GM19239 (cell line): ENCODE results near the gene GRM2.

Source experiments
- DNase-seq: peaks from one replicate; pipeline ENCODE4 v3.0.0; 2011; ENCODE audit warnings: low spot score; ENCODE audit not compliant: insufficient read length
- FAIRE-seq: peaks from 2 replicates; lab custom pipeline; 2011; peaks lifted over from hg19 to GRCh38; lab: Jason Lieb, UNC

Gene GRM2

DNA sequence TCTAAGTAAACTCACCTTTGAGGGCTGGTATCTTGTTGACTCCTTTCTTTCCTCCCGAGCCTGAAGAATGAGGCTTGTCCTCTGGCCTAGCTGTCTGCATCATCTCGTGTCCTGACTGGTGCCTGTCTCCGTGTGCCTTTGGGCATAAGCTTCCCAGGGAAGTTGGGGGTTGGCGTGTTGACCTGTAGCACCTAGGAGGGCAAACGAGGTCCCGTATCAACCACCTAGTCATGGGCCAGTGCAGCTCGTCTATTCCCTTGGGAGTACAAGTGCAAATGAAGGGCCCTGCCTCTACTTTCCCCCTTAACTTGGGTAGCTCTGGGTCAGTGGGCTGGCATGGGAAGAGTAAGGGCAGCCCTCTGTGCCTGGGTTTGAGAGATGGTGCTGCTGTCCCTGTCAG is 27.1 kb upstream of the GRM2 start:
- FAIRE-seq (no peak), DNase-seq (no peak)

DNA sequence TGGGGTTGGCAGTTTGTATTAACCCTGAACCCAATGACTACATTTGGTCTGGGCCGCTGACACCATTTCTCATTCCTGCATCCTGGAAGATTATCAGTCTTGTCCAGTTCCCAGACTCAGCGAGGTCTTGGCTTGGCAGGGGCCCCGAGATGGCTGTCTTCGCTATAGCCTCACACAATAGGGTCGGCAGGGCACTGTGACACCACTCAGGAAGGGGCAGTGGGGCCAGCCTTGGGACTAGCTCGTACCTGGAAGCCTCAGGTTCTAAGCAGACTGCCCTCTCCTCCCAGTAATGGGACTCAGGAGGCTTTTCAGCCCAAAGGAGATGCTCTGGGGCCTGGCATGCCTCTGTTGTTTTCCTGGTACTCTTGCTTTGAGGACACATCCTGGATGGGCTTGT is 26.7 kb upstream of the GRM2 start:
- no peak for FAIRE-seq
- DNase-seq = no peak

DNA sequence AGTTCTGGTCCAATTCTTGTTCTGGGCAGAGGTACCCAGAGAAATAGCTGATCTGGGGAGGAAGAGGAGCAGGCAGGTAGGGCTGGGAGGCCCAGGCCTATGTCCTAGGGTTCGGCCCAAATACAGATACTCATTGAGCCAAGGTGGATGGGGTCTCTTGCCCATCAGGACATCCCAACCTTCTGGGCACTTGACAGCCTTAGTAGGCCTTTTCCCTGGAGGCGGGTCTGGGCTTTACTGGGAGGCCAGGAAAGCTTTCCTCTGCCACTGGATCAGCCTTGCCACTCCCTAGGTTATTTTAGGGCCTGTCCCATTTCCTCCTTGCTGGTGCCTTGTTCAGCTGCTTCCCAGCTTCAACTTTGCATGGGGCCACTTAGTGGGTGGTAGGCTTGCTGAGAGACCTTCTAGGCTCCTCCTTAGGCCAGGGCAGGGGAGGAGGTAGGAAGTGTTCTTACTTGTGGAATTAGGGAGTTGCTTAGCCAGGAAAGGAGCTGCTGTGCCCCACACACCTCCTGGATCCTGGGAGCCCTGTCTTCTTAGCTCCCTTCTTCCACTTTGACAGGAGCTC is 26.1 kb upstream of the GRM2 start:
- FAIRE-seq = no peak

DNA sequence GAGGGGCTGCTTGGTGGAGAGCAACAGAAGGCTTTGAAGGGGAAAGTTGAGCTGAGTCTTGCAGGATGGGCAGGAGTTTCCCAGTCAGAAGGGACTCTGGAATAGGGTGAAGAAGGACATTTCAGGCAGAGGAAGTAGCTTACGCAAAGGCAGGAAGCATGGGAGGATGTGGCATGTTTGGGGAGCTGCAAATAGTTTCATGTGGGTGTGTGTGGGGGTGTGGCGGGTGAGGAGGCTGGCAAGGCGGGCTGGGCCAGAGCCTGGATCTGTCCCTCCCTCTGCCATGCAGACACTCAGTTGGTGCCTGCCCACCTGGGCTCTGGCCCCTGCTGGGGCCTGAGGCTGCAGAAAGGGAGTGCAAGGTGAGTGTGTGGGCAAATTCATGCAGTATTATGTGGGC is 25.4 kb upstream of the GRM2 start:
- FAIRE-seq (peak; percentile 45), DNase-seq (no peak)

More for the DNA sequence above, 26.1 kb upstream of the GRM2 start:
- DNase-seq = no peak

DNA sequence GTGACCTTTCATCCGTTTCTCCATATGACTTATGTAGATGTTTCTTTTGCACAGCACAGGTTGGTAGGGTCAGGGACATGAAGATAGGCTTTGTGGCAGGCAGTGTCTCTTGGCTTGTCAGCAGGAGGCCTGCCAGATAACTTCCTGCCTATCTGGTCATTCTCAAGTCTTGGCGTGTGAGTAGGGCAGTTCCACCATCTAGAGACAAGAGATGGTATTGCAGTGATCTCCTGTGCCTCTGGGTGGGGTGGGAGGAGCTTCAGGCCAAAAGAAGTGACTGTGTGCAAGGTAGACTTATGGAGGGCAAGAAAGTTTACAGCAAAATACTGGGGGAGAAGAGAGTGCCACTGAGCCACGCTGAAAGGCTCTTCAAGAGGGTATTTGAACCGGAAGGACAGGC is 24.8 kb upstream of the GRM2 start:
- DNase-seq (peak; percentile 85), FAIRE-seq (peak; percentile 99)

DNA sequence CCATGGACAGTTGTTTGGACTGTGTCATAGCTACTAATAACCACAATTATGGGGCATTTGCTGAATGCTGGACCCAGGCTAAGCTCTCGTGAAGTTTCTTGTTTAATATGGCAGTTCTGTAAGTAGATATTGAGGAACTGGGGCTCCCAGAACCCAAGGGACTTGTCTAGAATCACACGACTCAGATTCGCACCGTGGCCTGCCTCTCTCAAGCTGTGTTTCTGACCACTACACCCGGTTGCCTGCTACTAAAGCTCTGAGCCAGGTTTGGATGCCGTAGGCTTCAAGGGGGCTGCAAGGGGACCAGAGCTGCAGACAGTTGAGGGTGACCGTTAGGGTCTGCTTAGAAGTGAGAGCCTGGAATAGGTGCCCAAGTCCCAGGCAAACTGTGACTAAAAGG is 24.3 kb upstream of the GRM2 start:
- FAIRE-seq (no peak), DNase-seq (no peak)

DNA sequence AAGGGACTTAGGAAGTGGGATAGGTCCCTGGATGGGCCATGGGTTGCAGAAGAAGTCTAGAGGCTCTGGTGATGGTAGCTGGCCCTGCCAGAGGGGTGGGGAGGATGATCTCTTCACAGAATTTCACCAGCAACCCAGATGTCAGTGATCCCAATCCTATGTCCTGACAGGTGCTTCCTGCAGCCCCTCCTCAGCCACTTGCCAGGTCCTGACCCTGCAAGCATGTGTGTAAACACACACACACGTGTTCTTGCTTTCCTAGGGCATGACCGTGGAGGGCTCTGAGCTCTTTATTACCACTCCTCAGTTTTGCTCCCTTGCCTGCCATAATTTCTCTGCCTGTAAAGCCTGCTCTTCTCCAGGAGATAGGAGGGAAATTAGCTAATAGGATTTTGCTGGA is 23.3 kb upstream of the GRM2 start:
- DNase-seq = no peak
- FAIRE-seq = no peak

DNA sequence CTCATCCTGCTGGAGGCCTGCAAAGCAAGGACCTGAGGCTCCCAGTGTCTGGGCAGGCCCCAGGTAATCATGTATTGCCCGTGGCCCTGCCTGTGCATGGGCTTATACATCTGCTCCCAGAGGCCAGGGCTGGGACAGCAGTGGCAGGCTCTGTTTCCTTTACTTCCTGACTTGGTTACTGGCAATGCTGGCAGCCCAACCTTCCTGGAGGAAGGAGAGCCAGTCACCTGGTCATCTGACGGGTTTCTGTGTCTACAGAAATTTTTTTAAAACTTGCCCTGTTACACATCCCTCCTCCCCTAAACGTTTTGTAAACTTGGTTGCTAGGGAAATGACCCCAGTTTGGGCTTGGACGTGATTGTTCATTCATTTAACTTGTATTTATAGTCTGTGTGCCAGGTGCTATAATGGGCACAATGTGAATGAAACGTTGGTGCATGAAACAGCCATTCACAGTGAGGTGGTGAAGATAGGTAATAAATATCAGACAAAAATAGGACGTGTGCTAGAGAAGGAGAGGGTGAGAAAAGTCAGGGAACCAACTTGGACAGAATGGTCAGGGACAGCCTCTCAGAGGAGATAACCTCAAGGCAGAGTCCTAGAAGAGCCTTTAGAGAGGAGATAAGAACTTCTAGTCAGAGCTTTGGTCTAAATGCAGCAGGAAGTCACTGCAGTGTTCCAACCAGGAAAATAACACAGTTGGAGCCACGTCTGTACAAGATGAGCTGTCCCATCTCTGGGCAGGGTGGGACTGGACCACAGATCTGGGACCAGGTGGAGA is 21.7 kb upstream of the GRM2 start:
- FAIRE-seq (no peak), DNase-seq (no peak)

DNA sequence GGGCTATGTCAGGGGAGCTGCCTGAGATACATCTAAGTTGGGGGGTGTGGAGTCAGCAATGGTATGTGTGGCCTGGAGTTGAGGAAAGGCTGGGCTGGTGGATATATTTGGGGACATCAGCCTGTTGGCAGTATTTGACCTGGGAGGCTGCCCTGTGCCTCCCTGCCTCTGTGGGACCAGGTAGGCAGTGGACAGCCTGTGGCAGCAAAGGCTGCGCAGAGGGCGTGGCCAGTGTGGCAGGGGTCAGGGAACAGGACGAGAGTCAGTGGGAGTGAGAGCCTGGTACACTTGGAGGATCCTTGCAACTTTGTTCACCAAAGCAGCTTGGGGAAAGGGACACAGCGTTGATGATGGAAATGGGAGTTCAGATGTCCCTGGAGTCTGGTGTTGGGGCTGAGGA is 20.8 kb upstream of the GRM2 start:
- DNase-seq (no peak), FAIRE-seq (no peak)

DNA sequence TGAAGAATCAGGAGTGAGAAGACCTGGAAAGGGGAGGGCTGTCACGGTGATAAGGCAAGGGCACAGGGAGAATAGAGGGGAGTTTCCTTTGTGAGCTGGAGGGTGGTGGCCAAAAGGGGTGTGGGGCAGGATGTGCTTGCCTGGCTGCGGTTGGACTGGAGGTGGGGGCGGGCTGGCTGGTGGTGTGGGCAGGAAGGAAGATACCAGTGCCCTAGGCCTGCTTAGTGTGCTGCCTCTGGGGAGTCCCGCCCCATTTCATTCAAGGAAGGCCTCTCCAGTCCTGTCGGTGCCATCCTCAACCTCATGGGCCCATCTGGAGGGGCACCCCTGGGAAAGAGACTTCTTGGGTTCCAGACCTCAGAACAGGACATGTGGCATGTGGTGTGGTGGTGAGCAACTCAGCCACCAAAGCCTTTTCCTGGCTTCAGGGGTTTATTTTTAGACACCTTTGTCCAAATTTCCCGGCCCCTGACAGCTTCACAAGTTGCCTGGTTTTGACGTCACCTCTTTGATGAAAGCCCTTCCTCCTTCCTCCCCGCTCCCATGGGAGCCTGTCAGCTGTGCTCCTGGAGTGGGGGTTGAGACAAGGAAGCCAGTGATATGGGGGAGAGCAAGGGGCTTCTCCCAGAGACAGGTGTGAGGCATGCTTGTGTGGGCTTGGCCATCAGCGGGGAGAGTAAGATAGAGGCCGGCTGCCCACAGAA is 20.2 kb upstream of the GRM2 start:
- FAIRE-seq = peak; percentile 79

DNA sequence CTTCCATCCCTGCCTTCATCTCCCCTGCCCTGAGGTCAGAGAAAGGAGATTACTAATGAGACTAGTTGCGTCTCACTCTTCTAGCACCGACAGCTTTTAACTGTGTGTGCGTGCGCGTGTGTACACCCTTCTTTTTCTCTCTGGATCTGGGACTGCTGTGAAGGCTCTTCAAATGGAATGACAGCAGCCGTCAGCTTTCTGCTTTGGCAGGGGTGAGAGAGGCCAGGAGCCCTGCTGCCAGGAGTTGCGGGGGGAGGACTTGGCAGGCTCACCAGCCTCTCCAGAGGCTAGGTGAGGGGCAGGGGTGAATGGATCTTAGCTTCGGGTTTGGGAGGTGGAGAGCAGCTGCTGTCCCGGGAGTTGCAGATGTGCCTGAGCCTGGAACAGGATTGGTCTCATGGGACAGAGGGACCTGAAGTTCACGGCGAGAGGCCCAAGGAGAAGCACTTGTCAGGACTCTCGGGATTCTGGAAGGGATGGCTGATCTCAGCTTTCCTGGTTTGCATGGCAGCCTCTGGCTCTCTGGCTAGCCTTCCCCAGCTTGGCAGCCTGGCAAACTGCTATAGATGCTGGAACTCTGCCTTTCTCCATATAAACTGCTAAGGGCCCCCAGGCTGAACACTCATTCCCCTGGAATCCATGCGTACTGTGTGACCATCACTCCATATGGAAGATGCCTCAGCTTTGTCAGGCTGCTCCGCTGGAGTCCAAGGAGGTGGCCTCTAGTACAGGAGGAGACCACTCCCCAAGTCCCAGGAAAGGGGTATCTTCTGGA is 19.2 kb upstream of the GRM2 start:
- DNase-seq (no peak), FAIRE-seq (no peak)

More for the DNA sequence above, 20.2 kb upstream of the GRM2 start:
- DNase-seq = peak; percentile 68

DNA sequence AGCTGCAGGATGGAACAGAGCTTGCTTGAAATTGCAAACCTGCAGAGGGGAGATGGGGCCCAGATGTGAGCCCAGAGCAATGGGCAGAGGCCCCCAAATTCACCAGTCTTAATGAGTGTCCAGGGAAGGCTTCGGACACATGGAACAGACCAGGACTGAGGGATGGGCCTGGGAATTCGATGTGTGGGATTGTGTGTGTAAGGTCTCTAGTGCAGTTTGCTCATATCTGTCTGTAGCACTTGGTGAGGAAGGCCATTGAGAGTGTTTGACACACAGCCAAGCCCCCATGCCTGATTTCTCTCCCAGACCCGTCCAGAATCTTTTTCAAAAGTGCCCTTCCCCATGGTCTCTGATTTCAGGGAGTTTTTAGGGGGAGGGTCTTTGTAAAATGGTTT is 18.7 kb upstream of the GRM2 start:
- DNase-seq (no peak), FAIRE-seq (no peak)

DNA sequence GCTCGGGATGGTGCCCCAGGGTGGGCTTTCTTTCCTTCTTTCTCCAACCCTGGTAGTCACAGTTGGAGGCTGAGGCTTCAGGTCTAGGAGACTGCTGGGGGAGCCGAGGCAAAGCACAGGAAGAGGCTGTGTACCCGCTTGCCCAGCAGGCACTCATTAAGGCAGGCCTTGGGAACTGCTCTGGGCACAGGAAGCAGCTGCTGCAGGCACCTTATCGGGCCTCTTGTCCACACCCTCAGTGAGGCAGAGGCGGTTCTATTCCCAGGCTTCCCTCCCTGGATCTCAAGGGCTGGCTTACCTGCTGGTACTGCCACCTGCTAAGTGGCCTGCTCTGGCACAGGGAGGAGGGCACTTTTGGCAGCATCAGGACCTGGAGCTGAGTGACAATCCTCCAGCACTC is 15.8 kb upstream of the GRM2 start:
- DNase-seq = no peak
- no peak for FAIRE-seq

DNA sequence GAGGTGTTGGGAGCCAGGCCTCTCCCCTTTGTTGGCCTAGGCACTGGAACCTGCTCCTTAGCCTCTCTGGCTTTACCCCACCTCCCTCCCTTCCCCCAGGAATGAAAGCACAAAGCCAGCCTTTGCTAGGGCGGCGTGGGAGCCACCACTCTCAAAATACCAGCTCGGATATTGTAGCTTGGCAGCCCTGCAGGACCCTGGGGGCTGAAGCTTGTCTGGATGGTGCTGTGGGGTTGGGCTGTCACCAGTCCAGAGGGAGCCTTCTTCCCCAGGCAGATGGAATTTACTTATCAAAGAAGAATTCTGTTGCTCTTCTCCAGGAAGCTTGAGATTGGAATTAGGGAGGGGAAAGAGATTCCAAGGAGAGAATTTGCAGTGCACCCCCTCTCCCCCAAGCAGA is 14.9 kb upstream of the GRM2 start:
- FAIRE-seq (no peak), DNase-seq (no peak)

DNA sequence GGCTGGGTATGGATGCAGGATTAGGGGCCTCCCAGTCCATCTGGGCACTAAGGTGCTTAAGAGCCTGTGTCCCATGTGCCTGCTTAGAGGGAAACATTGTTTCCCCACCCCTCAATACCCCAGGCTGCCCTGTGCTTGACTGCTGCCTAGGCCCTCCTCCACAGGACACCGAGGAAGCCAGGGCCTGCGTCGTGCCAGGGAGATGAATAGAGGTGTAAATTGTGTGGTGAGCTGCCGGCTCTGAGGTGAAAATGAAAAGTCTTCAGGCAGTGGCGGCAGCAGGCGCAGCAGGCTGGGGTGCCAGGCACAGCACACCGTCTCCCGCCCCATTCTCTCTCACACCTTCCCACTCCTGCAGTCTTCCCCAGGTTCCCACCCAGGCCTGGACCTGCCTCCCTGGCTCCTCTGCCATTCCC is 13.9 kb upstream of the GRM2 start:
- no peak for FAIRE-seq
- DNase-seq = no peak

DNA sequence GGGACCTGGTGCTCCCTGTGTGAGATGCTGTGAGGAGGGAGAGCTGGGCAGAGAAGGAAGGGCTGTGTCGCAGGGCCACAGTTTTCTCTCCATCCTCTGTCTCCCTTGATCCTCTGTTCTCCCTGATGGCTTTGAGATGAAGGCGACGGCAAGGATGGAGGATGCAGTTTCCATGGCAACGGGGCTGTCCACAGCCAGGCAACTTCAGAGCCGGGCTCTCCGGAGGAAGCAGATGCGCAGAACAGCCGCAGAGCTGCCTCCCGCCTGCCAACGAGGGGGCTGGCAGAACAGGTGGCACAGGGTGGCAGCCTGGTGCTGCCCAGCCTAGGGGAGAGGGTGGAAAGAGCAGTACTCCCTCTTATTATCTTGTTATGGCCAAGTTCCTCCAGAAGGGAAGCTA is 9.9 kb upstream of the GRM2 start:
- no peak for FAIRE-seq
- DNase-seq = no peak

DNA sequence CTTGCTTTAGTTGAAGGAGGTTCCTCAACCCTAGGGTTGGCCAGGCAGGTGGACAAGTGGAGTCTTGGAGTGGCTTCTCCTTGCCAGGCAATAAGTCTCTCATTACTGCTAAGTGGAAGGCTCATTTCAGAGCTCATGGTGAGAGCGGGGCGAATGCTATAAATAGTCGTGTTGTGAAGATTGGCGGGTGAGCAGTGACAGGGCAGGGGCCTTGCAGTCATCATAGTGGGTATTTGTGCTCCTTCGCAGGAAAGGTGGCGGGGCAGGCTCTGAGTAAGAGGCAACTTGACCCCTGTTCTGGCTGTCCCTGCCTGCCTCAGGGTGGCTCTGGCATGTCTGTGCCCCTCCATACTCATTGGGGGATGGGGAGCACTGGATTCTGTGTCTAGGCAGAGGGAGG is 8.7 kb upstream of the GRM2 start:
- DNase-seq (no peak), FAIRE-seq (no peak)

DNA sequence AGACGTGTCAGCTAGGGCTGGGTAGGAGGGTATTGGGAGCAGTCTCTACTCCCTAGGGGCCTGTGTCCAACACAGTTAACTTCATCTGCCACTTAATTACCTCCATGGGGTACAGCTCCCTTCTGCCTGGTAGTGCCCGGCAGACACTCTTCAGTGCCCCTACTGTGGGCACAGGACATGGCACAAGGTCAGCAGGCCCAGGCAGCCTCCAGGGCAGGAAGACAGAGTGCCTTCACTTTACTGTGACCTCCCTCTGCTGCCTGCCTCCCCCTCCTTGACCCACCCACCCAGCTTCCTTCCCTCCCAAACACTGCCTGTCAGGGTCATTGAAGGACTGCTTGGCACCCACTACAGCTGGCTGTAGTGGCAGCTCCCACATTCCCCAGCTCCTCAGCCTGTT is 6.5 kb upstream of the GRM2 start:
- no peak for DNase-seq
- FAIRE-seq = no peak

DNA sequence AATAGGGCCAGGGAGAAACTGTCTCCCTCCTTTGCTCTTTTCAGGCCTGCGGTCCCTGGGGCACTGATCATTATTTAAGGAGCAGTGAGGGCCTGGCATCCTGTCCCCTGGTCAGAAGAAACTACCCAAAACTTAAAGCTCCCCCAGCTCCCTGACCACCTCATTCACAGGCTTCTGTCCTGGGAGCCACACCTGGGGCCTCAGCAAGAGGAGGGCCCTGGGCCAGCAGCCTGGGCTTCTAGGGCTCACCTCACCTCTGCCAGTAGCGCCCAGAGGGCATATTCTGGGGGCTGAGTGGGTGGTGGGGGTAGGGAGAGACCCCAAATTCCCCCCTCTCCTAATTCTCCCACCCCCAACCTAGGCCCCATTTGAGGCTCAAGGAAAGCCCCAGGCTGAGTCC is 4.7 kb upstream of the GRM2 start:
- no peak for FAIRE-seq
- no peak for DNase-seq

DNA sequence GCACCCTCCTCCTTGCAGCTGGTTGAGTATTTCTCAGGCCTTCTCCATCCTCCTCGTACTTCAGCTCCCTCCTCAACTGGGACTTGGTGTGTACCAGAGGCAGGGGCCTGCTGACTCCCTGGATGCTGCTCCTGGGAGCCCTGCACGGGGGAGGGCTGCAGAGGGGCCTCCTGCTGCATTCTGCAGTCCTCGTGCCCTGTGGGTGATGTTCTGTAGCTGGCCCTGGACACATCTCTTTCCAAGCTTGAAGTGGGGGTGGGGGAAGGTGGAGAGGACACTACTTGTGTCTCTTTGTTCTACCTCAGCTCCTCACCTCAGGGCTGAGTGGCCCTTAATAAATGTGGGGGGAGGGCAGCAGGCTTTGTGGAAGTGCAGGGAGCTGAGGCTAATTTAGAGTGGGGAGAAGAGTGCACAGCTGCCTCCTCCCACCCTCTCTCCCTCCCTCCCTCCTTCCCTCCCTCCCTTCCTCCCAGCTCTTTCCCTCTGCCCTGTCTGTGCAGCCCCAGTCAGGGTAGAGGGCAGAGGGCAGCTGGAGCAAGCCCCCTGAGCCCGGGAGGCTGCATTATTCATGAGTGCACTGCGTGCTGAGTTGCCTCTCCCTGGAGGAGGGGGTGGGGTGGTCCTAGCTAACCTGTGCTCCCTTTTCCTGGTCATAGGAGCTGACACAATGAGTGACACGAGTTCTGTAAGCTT is 3.7 kb upstream of the GRM2 start:
- no peak for DNase-seq
- FAIRE-seq = no peak
